HG03060 (cell line): Measurements from ENCODE around the gene CCDC74B.
"Not testable (repeated sequence)": the region's sequence is repeated elsewhere in the genome, so short reads cannot be mapped to it uniquely, and the experiment has no call there.

Source experiments
- ATAC-seq: cut with Tn5 transposase; IDR thresholded peaks from one replicate; pipeline ENCODE4 v1.9.1; 2021; ENCODE audit warnings: low read depth, moderate number of reproducible peaks; ENCODE audit not compliant: unreplicated experiment

CCDC74B gene

GRCh38 chr2:130145006-130145414, at the start of gene CCDC74B:
Gene CCDC74B (minus strand): TSS chr2:130145112. CDS start chr2:130144996, 116 bp downstream.
- ATAC-seq = peak; percentile 48

- ATAC-seq = not testable (repeated sequence)
These were observed 48.9 kb upstream of the CCDC74B start for GRCh38 chr2:130193824-130194223.

GRCh38 chr2:130192451-130192850, 47.5 kb upstream of the CCDC74B start:
- not testable (repeated sequence) for ATAC-seq

GRCh38 chr2:130191319-130191718, 46.4 kb upstream of the CCDC74B start:
- not testable (repeated sequence) for ATAC-seq

- ATAC-seq = no peak
These were observed 45.3 kb upstream of the CCDC74B start for GRCh38 chr2:130190237-130190636.

- ATAC-seq = not testable (repeated sequence)
These were observed 44.0 kb upstream of the CCDC74B start for GRCh38 chr2:130188958-130189357.

- not testable (repeated sequence) for ATAC-seq
These were observed 43.2 kb upstream of the CCDC74B start for GRCh38 chr2:130187859-130188792.

GRCh38 chr2:130187268-130187667, 42.4 kb upstream of the CCDC74B start:
- no peak for ATAC-seq

GRCh38 chr2:130186391-130186790, 41.5 kb upstream of the CCDC74B start:
- no peak for ATAC-seq

GRCh38 chr2:130185896-130186295, 41.0 kb upstream of the CCDC74B start:
- no peak for ATAC-seq

- no peak for ATAC-seq
These were observed 40.5 kb upstream of the CCDC74B start for GRCh38 chr2:130185436-130185835.

- no peak for ATAC-seq
These were observed 38.8 kb upstream of the CCDC74B start for GRCh38 chr2:130183512-130184373.

- not testable (repeated sequence) for ATAC-seq
These were observed 38.1 kb upstream of the CCDC74B start for GRCh38 chr2:130182826-130183511.

- peak; percentile 55 for ATAC-seq
These were observed 37.2 kb upstream of the CCDC74B start, which contains the start of gene MZT2B for GRCh38 chr2:130181880-130182682. Gene MZT2B (plus strand): TSS chr2:130182262. CDS start chr2:130182283, 21 bp downstream.

GRCh38 chr2:130181325-130181879, 36.5 kb upstream of the CCDC74B start, which contains the start of gene SMPD4:
Gene SMPD4 (minus strand): TSS chr2:130181602. CDS start chr2:130176592, 5,010 bp downstream.
- ATAC-seq = peak; percentile 60

GRCh38 chr2:130180404-130181324, 35.8 kb upstream of the CCDC74B start:
- not testable (repeated sequence) for ATAC-seq

GRCh38 chr2:130174866-130175265, 30.0 kb upstream of the CCDC74B start:
- ATAC-seq = peak; percentile 74

- no peak for ATAC-seq
These were observed 25.0 kb upstream of the CCDC74B start for GRCh38 chr2:130169896-130170295.
